Keratinocyte (primary cell): ENCODE measurements around the gene CDC14A. TPM values are rescaled to one million over a fixed set of nuclear protein-coding genes. Genes with fewer than 3 reads are reported as not detected.

Experiments
- DNase-seq: peaks from one replicate; pipeline ENCODE4 v3.0.0-alpha.2; 2011; ENCODE audit warnings: low read depth, missing footprints, low spot score
- FAIRE-seq: peaks from 2 replicates; lab custom pipeline; 2011; peaks lifted over from hg19 to GRCh38; lab: Jason Lieb, UNC
- H2AFZ ChIP-seq: 2 replicates; pipeline ENCODE4 v1.6.0; 2012; ENCODE audit warnings: low read length, control low read depth, inconsistent platforms; ENCODE audit not compliant: control insufficient read depth
- H3K27ac ChIP-seq: 2 replicates; pipeline ENCODE4 v1.5.1; 2011; ENCODE audit warnings: low read length; ENCODE audit not compliant: control insufficient read depth, insufficient read depth
- H3K27me3 ChIP-seq: 3 replicates; pipeline ENCODE4 v1.6.0; 2011; ENCODE audit warnings: low read length; ENCODE audit not compliant: control insufficient read depth, insufficient read depth; ENCODE audit errors: extremely low read depth
- H3K36me3 ChIP-seq, 2 experiments: 2 replicates in 1 of 2; 3 replicates in 1 of 2; pipeline ENCODE4 v1.5.1; 2011; ENCODE audit warnings: low read length in 2 of 2, mild to moderate bottlenecking in 1 of 2; ENCODE audit not compliant: control insufficient read depth in 2 of 2, insufficient read depth in 2 of 2; ENCODE audit errors: extremely low read depth in 1 of 2
- H3K4me1 ChIP-seq: 3 replicates; pipeline ENCODE4 v1.5.1; 2011; ENCODE audit warnings: low read length; ENCODE audit not compliant: control insufficient read depth, insufficient read depth; ENCODE audit errors: extremely low read depth
- H3K4me2 ChIP-seq: 3 replicates; pipeline ENCODE4 v1.6.0; 2011; ENCODE audit warnings: low read depth, low read length; ENCODE audit not compliant: control insufficient read depth, insufficient read depth; ENCODE audit errors: extremely low read depth
- H3K4me3 ChIP-seq, 3 experiments: fragments of 200-600 bp in 1 of 3; sonication (generic) in 1 of 3; 2 replicates in 2 of 3; 3 replicates in 1 of 3; pipeline ENCODE4 v1.5.1; 2011 to 2016; ENCODE audit warnings: low read length in 3 of 3, mild to moderate bottlenecking in 3 of 3, control low read depth in 2 of 3, inconsistent platforms in 1 of 3, low read depth in 1 of 3, mixed read lengths in 1 of 3, mixed run types in 1 of 3, moderate library complexity in 1 of 3; ENCODE audit not compliant: control insufficient read depth in 2 of 3, insufficient read depth in 2 of 3; ENCODE audit errors: extremely low read depth in 1 of 3
- H3K79me2 ChIP-seq: 2 replicates; pipeline ENCODE4 v1.6.0; 2012; ENCODE audit warnings: low read length; ENCODE audit not compliant: control insufficient read depth, insufficient read depth
- H3K9ac ChIP-seq: 3 replicates; pipeline ENCODE4 v1.6.0; 2011; ENCODE audit warnings: low read length; ENCODE audit not compliant: control insufficient read depth, insufficient read depth; ENCODE audit errors: extremely low read depth
- H3K9me1 ChIP-seq: 3 replicates; pipeline ENCODE4 v1.6.0; 2011; ENCODE audit warnings: low read length; ENCODE audit not compliant: control insufficient read depth, insufficient read depth; ENCODE audit errors: extremely low read depth
- H3K9me3 ChIP-seq: 2 replicates; pipeline ENCODE4 v1.5.1; 2012; ENCODE audit warnings: low read depth, low read length; ENCODE audit not compliant: control insufficient read depth
- H4K20me1 ChIP-seq: 3 replicates; pipeline ENCODE4 v1.6.0; 2011; ENCODE audit warnings: low read length; ENCODE audit not compliant: control insufficient read depth, insufficient read depth; ENCODE audit errors: extremely low read depth
- EZH2 ChIP-seq: IDR thresholded peaks from one replicate; pipeline ENCODE4 v1.6.1; 2012; ENCODE audit warnings: inconsistent platforms, mild to moderate bottlenecking, low read length, moderate library complexity
- dilution Hi-C: fragments of 300-500 bp; cut with MboI; formaldehyde crosslinking; loops from one replicate; pipeline ENCODE4 v1.7.0; 2020; ENCODE audit warnings: low sequenced_read_pairs; ENCODE audit not compliant: extremely low pct_ligation_motif_present
- polyA plus RNA-seq, 5 experiments: library from polyadenylated mRNA; depleted of rRNA in 3 of 5; stranded (reverse) in 3 of 5; stranded (forward) in 1 of 5; unstranded in 1 of 5; fragments of >200 nt; gene quantifications; 1 replicate in 1 of 5; 2 replicates in 3 of 5; 3 replicates in 1 of 5; pipeline versions ENCODE4 v1.2.1 to v1.2.3, GENCODE V29; 2011 to 2012; ENCODE audit warnings: missing spikeins in 2 of 5, low read depth in 1 of 5, low replicate concordance in 1 of 5
- TF ChIP-seq, protein P1 (sequence below), 3 experiments: IDR thresholded peaks in 1 of 3; conservative IDR thresholded peaks in 1 of 3; optimal IDR thresholded peaks in 1 of 3; 2 replicates in 2 of 3; 3 replicates in 1 of 3; pipeline versions ENCODE3 to v1.5.1; 2011; ENCODE audit warnings: low read length in 3 of 3, mild to moderate bottlenecking in 3 of 3, moderate library complexity in 2 of 3, control low read depth in 1 of 3, inconsistent platforms in 1 of 3; ENCODE audit not compliant: insufficient read depth in 2 of 3; ENCODE audit errors: extremely low read depth in 1 of 3

CDC14A gene
- polyA plus RNA-seq, 1 donor (not counting 4 experiments of a cell fraction or from before 2014, with no cell fraction given) = 2.2 TPM

DNA sequence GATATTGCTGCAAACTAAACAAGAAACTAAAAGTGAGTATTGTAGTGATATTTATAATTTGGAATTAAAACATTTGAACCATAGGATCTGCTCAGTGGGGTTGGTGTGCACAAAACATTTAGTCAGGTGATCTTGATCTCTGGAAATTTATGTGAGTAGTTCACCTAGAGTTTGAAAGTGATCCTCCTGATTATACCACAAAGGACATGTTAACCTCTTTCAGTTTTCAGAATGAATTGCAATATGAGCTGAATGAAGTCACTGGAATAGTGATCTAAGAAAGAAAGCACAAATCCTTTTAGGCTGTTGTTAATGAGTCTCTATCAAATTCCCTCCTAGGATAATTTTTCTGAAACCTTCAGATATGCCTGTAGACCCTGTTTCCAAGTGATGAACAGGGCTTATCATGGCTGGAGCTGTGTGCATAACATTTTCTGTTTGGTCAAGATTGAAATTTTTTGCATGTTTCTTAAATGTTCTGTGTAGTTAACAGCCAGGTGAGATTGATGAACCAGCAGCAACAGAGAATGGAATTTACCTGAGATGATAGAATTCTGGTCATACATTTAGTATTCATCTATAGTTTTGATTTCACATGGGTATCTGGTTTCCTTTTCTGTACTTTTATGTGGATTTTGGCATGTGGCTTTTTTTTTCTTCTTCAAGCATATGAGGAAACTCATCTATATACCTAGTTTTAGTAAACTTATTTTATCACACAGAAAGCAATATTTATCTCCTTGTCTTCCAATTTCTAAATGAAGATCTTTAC is 25.5 kb downstream of the CDC14A start:
- no peaks in the 10 kb centered on the region for H3K36me3 ChIP-seq
- no peak for FAIRE-seq
- no peak overlapping the region for H2AFZ ChIP-seq
- dilution Hi-C loops = no loop called here
- H3K9me3 ChIP-seq = no peaks in the 10 kb centered on the region
- TF ChIP-seq, protein P1, sequence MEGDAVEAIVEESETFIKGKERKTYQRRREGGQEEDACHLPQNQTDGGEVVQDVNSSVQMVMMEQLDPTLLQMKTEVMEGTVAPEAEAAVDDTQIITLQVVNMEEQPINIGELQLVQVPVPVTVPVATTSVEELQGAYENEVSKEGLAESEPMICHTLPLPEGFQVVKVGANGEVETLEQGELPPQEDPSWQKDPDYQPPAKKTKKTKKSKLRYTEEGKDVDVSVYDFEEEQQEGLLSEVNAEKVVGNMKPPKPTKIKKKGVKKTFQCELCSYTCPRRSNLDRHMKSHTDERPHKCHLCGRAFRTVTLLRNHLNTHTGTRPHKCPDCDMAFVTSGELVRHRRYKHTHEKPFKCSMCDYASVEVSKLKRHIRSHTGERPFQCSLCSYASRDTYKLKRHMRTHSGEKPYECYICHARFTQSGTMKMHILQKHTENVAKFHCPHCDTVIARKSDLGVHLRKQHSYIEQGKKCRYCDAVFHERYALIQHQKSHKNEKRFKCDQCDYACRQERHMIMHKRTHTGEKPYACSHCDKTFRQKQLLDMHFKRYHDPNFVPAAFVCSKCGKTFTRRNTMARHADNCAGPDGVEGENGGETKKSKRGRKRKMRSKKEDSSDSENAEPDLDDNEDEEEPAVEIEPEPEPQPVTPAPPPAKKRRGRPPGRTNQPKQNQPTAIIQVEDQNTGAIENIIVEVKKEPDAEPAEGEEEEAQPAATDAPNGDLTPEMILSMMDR (optimal IDR thresholded peaks at IDR 0.05 in 1 of 3, IDR thresholded peaks at IDR 0.05 in 1 of 3, conservative IDR thresholded peaks at IDR 0.05 in 1 of 3; ENCODE audit: extremely low read depth in 1 of 3, insufficient read depth in 2 of 3, low read length in 3 of 3) = no peak
- no peak for TF ChIP-seq EZH2
- H4K20me1 ChIP-seq = no peaks in the 10 kb centered on the region
- H3K4me2 ChIP-seq = no peak overlapping the region
- no peak for DNase-seq
- H3K4me3 ChIP-seq = no peak overlapping the region
- no peaks in the 10 kb centered on the region for H3K4me1 ChIP-seq
- H3K9ac ChIP-seq = no peak overlapping the region
- H3K9me1 ChIP-seq = no peaks in the 10 kb centered on the region
- no peak overlapping the region for H3K27ac ChIP-seq
- H3K79me2 ChIP-seq = no peaks in the 10 kb centered on the region
- H3K27me3 ChIP-seq = no peaks in the 10 kb centered on the region

- Histone ChIP-seq H3K4me2 (no peak overlapping the region), H3K9me3 (no peaks in the 10 kb centered on the region), H3K9me1 (no peaks in the 10 kb centered on the region), H3K79me2 (no peaks in the 10 kb centered on the region), H3K36me3 (no peaks in the 10 kb centered on the region), H3K27me3 (no peaks in the 10 kb centered on the region), H3K4me1 (no peaks in the 10 kb centered on the region), H3K9ac (no peak overlapping the region), H3K27ac (no peak overlapping the region), H4K20me1 (no peaks in the 10 kb centered on the region), H3K4me3 (no peak overlapping the region), H2AFZ (no peak overlapping the region)
- no peak for DNase-seq
- dilution Hi-C loops = no loop called here
- no peak for FAIRE-seq
- TF ChIP-seq, protein P1 (optimal IDR thresholded peaks at IDR 0.05 in 1 of 3, IDR thresholded peaks at IDR 0.05 in 1 of 3, conservative IDR thresholded peaks at IDR 0.05 in 1 of 3; ENCODE audit: extremely low read depth in 1 of 3, insufficient read depth in 2 of 3, low read length in 3 of 3) = no peak
- TF ChIP-seq EZH2 = no peak
Measured at GRCh38 chr1:100378956-100379355, 26.6 kb downstream of the CDC14A start.
